BLaER1 (cell line): Measurements from ENCODE around the gene RPP21.

ENCODE experiments used
- H3K27ac ChIP-seq: shearing (Covaris generic); formaldehyde crosslinking; 2 replicates; pipeline ENCODE4 v1.8.1; 2022
- H3K27me3 ChIP-seq: shearing (Covaris generic); formaldehyde crosslinking; 2 replicates; pipeline ENCODE4 v1.8.1; 2022
- H3K36me3 ChIP-seq: shearing (Covaris generic); formaldehyde crosslinking; 2 replicates; pipeline ENCODE4 v1.8.1; 2022
- H3K4me1 ChIP-seq: shearing (Covaris generic); formaldehyde crosslinking; 2 replicates; pipeline ENCODE4 v1.8.1; 2022
- H3K4me2 ChIP-seq: shearing (Covaris generic); formaldehyde crosslinking; 2 replicates; pipeline ENCODE4 v1.8.1; 2022
- H3K4me3 ChIP-seq: shearing (Covaris generic); formaldehyde crosslinking; 2 replicates; pipeline ENCODE4 v1.8.1; 2022
- H3K9ac ChIP-seq: shearing (Covaris generic); formaldehyde crosslinking; 2 replicates; pipeline ENCODE4 v1.8.1; 2022
- H3K9me3 ChIP-seq: shearing (Covaris generic); formaldehyde crosslinking; 2 replicates; pipeline ENCODE4 v1.8.1; 2022
- H4K20me1 ChIP-seq: shearing (Covaris generic); formaldehyde crosslinking; 2 replicates; pipeline ENCODE4 v1.8.1; 2022
- Cebpa-rat ChIP-seq: shearing (Covaris generic); IDR thresholded peaks from 2 replicates; pipeline ENCODE4 v1.8.1; 2022

RPP21 gene

GRCh38 chr6:30328397-30328796, 16.6 kb upstream of the RPP21 start:
- Histone ChIP-seq H3K9me3 (no peaks in the 10 kb centered on the region), H3K4me3 (no peak overlapping the region), H3K27ac (no peak overlapping the region), H3K36me3 (peaks cover 33% of the 10 kb centered on the region), H3K4me2 (no peak overlapping the region), H3K9ac (no peak overlapping the region), H3K27me3 (no peaks in the 10 kb centered on the region), H3K4me1 (peaks cover 30% of the 10 kb centered on the region), H4K20me1 (peaks cover 24% of the 10 kb centered on the region)
- no peak for TF ChIP-seq Cebpa-rat

GRCh38 chr6:30329331-30329730, 15.6 kb upstream of the RPP21 start:
- Histone ChIP-seq H3K36me3 (peaks cover 42% of the 10 kb centered on the region), H3K4me2 (no peak overlapping the region), H4K20me1 (peaks cover 15% of the 10 kb centered on the region), H3K4me3 (no peak overlapping the region), H3K27ac (no peak overlapping the region), H3K27me3 (no peaks in the 10 kb centered on the region; the same call in 1 of the 2 replicates), H3K4me1 (peaks cover 22% of the 10 kb centered on the region), H3K9me3 (no peaks in the 10 kb centered on the region), H3K9ac (no peak overlapping the region)
- TF ChIP-seq Cebpa-rat: no peak

DNA sequence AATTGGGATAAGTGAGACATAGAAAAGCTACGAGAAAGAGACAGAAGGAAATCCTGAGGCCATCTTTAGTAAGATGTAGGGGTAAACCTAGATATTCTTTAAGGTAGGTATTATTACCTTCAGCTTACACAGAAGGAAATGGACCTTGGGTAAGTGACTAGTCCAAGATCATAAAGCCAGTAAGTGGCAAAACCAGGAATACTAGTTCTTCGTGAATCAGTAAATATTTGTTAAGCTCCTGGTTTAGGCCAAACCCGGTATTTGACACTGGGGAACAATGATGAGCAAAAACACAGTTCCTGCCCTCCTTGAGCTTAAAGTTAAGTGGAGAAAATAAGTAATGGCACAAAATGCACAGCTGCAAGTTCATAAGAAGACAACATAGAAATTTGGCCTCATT, 13.0 kb upstream of the RPP21 start:
- H3K36me3 ChIP-seq: peaks cover 68% of the 10 kb centered on the region
- no peak overlapping the region for H3K9ac ChIP-seq
- H3K27me3 ChIP-seq: no peaks in the 10 kb centered on the region; the same call in 1 of the 2 replicates
- no peak overlapping the region for H3K27ac ChIP-seq
- H3K9me3 ChIP-seq: no peaks in the 10 kb centered on the region
- peaks cover 10% of the 10 kb centered on the region for H3K4me1 ChIP-seq
- no peak overlapping the region for H3K4me3 ChIP-seq
- H4K20me1 ChIP-seq: no peaks in the 10 kb centered on the region
- no peak for TF ChIP-seq Cebpa-rat
- H3K4me2 ChIP-seq: no peak overlapping the region

DNA sequence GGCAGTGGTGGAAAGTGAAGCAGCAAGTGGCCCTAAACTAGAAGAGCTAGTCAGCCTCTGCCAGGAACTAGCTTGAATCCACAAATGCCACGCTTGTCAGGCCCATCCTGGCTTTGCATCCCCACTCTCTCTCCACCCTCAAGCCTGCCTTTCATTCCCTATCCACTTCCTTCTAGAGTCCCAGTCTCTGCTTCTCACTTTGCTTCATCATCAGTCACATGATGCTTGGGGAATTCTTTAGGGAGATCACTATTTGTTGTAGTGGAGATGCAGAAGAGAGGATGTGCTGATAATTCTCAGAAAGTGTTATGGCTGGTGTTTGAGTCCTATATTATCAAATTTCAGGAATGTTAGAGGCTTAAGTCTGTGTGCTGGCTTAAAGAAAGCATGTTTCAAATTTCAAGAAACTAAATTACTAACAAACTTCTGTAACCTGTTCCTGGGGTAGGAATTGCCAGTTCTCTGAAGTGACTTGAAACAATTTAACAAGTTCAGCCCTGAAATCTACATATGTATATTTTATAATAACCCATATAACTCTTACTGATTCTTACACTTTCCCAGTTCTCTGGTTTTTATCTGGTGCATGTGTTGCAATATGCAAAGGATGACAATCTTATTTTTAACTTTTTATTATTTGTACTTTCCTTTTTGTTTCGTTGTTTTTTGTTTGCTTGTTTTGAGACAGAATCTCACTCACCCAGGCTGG, 10.7 kb upstream of the RPP21 start:
- Histone ChIP-seq H3K36me3 (peaks cover 89% of the 10 kb centered on the region), H4K20me1 (no peaks in the 10 kb centered on the region)

GRCh38 chr6:30340589-30341054, 4.3 kb upstream of the RPP21 start:
- no peaks in the 10 kb centered on the region for H4K20me1 ChIP-seq
- TF ChIP-seq Cebpa-rat: no peak
- no peaks in the 10 kb centered on the region for H3K27me3 ChIP-seq
- no peaks in the 10 kb centered on the region for H3K9me3 ChIP-seq
- peaks cover 1% of the 10 kb centered on the region for H3K4me1 ChIP-seq
- no peak overlapping the region for H3K9ac ChIP-seq
- H3K4me2 ChIP-seq: no peak overlapping the region
- H3K4me3 ChIP-seq: no peak overlapping the region
- peaks cover 76% of the 10 kb centered on the region for H3K36me3 ChIP-seq
- no peak overlapping the region for H3K27ac ChIP-seq

More for the DNA sequence above, 10.7 kb upstream of the RPP21 start:
- H3K4me2 ChIP-seq: no peak overlapping the region
- no peaks in the 10 kb centered on the region for H3K4me1 ChIP-seq
- TF ChIP-seq Cebpa-rat: no peak
- H3K27me3 ChIP-seq: no peaks in the 10 kb centered on the region; the same call in 1 of the 2 replicates
- H3K9ac ChIP-seq: no peak overlapping the region
- H3K27ac ChIP-seq: no peak overlapping the region
- no peaks in the 10 kb centered on the region for H3K9me3 ChIP-seq
- H3K4me3 ChIP-seq: no peak overlapping the region

- peaks cover 7% of the 10 kb centered on the region for H3K4me1 ChIP-seq
- no peaks in the 10 kb centered on the region for H4K20me1 ChIP-seq
- peaks cover 71% of the 10 kb centered on the region for H3K36me3 ChIP-seq
- no peak overlapping the region for H3K9ac ChIP-seq
- H3K27ac ChIP-seq: no peak overlapping the region
- H3K9me3 ChIP-seq: no peaks in the 10 kb centered on the region
- H3K27me3 ChIP-seq: no peaks in the 10 kb centered on the region
- H3K4me2 ChIP-seq: no peak overlapping the region
- H3K4me3 ChIP-seq: no peak overlapping the region
- TF ChIP-seq Cebpa-rat: no peak
Observed at GRCh38 chr6:30341218-30341617, 3.7 kb upstream of the RPP21 start.

DNA sequence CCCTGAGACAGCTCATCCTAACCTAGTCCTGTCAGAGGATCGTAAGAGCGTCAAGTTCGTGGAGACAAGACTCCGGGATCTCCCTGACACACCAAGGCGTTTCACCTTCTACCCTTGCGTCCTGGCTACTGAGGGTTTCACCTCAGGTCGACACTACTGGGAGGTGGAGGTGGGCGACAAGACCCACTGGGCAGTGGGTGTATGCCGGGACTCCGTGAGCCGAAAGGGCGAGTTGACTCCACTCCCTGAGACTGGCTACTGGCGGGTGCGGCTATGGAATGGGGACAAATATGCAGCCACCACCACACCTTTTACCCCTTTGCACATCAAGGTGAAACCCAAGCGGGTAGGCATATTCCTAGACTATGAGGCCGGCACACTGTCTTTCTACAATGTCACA, 3.2 kb upstream of the RPP21 start:
- Histone ChIP-seq H3K27ac (no peak overlapping the region), H3K36me3 (peaks cover 71% of the 10 kb centered on the region), H3K4me2 (no peak overlapping the region), H3K9ac (no peak overlapping the region), H3K4me1 (peaks cover 9% of the 10 kb centered on the region), H3K4me3 (no peak overlapping the region), H3K27me3 (no peaks in the 10 kb centered on the region), H3K9me3 (no peaks in the 10 kb centered on the region), H4K20me1 (no peaks in the 10 kb centered on the region)
- TF ChIP-seq Cebpa-rat: no peak

DNA sequence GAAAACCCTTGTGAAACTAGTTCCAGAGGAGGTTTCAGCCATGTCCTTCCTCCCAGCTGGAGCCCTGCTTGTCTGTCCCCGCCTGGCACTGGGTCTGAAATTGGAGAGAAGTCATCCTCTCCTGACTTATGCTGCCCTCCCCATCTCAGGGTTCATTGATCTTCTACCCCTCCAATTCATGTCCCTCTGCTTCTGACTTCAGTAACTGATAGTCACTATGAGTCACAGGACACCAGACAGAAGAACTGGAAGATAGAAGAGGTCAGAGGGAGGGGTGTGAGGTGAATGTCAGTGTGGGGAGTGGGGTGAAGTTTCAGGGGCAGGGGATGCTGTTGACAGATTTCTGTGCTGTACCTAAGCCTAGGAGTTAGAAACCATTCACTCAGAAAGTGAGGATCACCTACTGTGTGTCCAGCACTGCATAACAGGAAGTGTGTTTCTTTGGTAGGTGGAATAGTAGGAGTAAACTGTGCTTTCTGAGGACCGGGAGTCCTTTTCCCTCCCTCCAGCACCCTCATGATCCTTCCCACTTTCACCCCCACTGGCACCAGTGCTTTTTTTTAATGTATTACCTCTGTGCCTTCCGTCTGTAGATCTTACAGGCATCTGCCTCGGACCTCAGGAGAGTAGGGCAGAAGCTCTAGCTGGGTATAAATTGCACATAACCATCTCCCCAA, 627 bp upstream of the RPP21 start:
- H3K36me3 ChIP-seq: peaks cover 49% of the 10 kb centered on the region
- H3K9ac ChIP-seq: no peak overlapping the region
- no peaks in the 10 kb centered on the region for H4K20me1 ChIP-seq
- no peaks in the 10 kb centered on the region for H3K9me3 ChIP-seq
- no peaks in the 10 kb centered on the region for H3K27me3 ChIP-seq
- H3K4me1 ChIP-seq: peaks cover 23% of the 10 kb centered on the region
- H3K27ac ChIP-seq: no peak overlapping the region
- no peak overlapping the region for H3K4me3 ChIP-seq
- TF ChIP-seq Cebpa-rat: no peak
- H3K4me2 ChIP-seq: peak overlapping the region; percentile 80

- Histone ChIP-seq H3K9ac (peak overlapping the region; percentile 77; the same call in 1 of the 2 replicates), H3K27ac (no peak overlapping the region), H4K20me1 (no peaks in the 10 kb centered on the region)
Observed at GRCh38 chr6:30345852-30346251, 896 bp downstream of the RPP21 start.

GRCh38 chr6:30348957-30349356, 4.0 kb downstream of the RPP21 start:
- Histone ChIP-seq H3K27ac (no peak overlapping the region), H3K36me3 (peaks cover 10% of the 10 kb centered on the region), H3K27me3 (no peaks in the 10 kb centered on the region), H3K4me3 (no peak overlapping the region), H3K9ac (no peak overlapping the region), H3K4me1 (peaks cover 37% of the 10 kb centered on the region), H4K20me1 (no peaks in the 10 kb centered on the region), H3K9me3 (no peaks in the 10 kb centered on the region), H3K4me2 (peak overlapping the region; percentile 62)
- TF ChIP-seq Cebpa-rat: no peak

More at GRCh38 chr6:30345852-30346251, 896 bp downstream of the RPP21 start:
- Histone ChIP-seq H3K36me3 (peaks cover 34% of the 10 kb centered on the region), H3K4me2 (peak overlapping the region; percentile 80), H3K4me3 (peak overlapping the region; percentile 78), H3K27me3 (no peaks in the 10 kb centered on the region), H3K9me3 (no peaks in the 10 kb centered on the region), H3K4me1 (peaks cover 37% of the 10 kb centered on the region)
- TF ChIP-seq Cebpa-rat: no peak
